ENCODE measurements around the gene PAPPA. TPM values are rescaled to one million over a fixed set of nuclear protein-coding genes. Genes with fewer than 3 reads are reported as not detected.

PAPPA gene
- total and polyA plus RNA-seq, 9 of the 15 experiments (the other 6 are each of a cell fraction or from before 2014, with no cell fraction given) = 0.06 to 0.18 (median 0.11) TPM

- TF ChIP-seq TOE1 (IDR thresholded peaks at IDR 0.05; ENCODE audit: borderline replicate concordance) (no peak), TOE1 (CRISPR knock-in tag; IDR thresholded peaks at IDR 0.05; ENCODE audit: borderline replicate concordance, low read depth) (no peak), FUS (optimal IDR thresholded peaks at IDR 0.05; ENCODE audit: low read depth, low read length) (no peak), HES1 (IDR thresholded peaks at IDR 0.05; ENCODE audit: low read depth) (no peak), KDM2B (CRISPR knock-in tag; IDR thresholded peaks at IDR 0.05) (no peak), DNMT1 (IDR thresholded peaks at IDR 0.05) (no peak), SUPT5H (IDR thresholded peaks at IDR 0.05) (no peak), ZNF778 (CRISPR knock-in tag; IDR thresholded peaks at IDR 0.05) (no peak), ZNF41 (CRISPR knock-in tag; conservative IDR thresholded peaks at IDR 0.05) (no peak), ZBED1 (IDR thresholded peaks at IDR 0.05) (no peak), ZKSCAN1 (IDR thresholded peaks at IDR 0.05; ENCODE audit: low read depth, low read length) (no peak), SMC3 (conservative IDR thresholded peaks at IDR 0.05; ENCODE audit: insufficient read depth, low read depth, low read length) (no peak), L3MBTL2 (IDR thresholded peaks at IDR 0.05) (no peak), SMARCC2 (IDR thresholded peaks at IDR 0.05; ENCODE audit: low read depth) (no peak), PCBP1 (IDR thresholded peaks at IDR 0.05; ENCODE audit: low read depth, low read length, poor library complexity, severe bottlenecking) (no peak), EP300 (IDR thresholded peaks at IDR 0.05; ENCODE audit: low read length) (peak; percentile 42; the same call in 1 of the 2 replicates), SNRNP70 (optimal IDR thresholded peaks at IDR 0.05; ENCODE audit: low read depth, low read length) (no peak), FOXP1 (CRISPR knock-in tag; IDR thresholded peaks at IDR 0.05) (no peak), ZNF76 (CRISPR knock-in tag; IDR thresholded peaks at IDR 0.05; ENCODE audit: borderline replicate concordance) (no peak), ZBTB5 (IDR thresholded peaks at IDR 0.05) (no peak)
- TF ChIP-seq, protein P1, sequence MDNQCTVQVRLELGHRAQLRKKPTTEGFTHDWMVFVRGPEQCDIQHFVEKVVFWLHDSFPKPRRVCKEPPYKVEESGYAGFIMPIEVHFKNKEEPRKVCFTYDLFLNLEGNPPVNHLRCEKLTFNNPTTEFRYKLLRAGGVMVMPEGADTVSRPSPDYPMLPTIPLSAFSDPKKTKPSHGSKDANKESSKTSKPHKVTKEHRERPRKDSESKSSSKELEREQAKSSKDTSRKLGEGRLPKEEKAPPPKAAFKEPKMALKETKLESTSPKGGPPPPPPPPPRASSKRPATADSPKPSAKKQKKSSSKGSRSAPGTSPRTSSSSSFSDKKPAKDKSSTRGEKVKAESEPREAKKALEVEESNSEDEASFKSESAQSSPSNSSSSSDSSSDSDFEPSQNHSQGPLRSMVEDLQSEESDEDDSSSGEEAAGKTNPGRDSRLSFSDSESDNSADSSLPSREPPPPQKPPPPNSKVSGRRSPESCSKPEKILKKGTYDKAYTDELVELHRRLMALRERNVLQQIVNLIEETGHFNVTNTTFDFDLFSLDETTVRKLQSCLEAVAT (IDR thresholded peaks at IDR 0.05) = no peak
- TF ChIP-seq, protein P2, sequence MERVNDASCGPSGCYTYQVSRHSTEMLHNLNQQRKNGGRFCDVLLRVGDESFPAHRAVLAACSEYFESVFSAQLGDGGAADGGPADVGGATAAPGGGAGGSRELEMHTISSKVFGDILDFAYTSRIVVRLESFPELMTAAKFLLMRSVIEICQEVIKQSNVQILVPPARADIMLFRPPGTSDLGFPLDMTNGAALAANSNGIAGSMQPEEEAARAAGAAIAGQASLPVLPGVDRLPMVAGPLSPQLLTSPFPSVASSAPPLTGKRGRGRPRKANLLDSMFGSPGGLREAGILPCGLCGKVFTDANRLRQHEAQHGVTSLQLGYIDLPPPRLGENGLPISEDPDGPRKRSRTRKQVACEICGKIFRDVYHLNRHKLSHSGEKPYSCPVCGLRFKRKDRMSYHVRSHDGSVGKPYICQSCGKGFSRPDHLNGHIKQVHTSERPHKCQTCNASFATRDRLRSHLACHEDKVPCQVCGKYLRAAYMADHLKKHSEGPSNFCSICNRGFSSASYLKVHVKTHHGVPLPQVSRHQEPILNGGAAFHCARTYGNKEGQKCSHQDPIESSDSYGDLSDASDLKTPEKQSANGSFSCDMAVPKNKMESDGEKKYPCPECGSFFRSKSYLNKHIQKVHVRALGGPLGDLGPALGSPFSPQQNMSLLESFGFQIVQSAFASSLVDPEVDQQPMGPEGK (CRISPR knock-in tag; IDR thresholded peaks at IDR 0.05; ENCODE audit: borderline replicate concordance) = no peak
- TF ChIP-seq, protein P3, sequence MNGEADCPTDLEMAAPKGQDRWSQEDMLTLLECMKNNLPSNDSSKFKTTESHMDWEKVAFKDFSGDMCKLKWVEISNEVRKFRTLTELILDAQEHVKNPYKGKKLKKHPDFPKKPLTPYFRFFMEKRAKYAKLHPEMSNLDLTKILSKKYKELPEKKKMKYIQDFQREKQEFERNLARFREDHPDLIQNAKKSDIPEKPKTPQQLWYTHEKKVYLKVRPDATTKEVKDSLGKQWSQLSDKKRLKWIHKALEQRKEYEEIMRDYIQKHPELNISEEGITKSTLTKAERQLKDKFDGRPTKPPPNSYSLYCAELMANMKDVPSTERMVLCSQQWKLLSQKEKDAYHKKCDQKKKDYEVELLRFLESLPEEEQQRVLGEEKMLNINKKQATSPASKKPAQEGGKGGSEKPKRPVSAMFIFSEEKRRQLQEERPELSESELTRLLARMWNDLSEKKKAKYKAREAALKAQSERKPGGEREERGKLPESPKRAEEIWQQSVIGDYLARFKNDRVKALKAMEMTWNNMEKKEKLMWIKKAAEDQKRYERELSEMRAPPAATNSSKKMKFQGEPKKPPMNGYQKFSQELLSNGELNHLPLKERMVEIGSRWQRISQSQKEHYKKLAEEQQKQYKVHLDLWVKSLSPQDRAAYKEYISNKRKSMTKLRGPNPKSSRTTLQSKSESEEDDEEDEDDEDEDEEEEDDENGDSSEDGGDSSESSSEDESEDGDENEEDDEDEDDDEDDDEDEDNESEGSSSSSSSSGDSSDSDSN (IDR thresholded peaks at IDR 0.05; ENCODE audit: borderline replicate concordance in 1 of 2, low read depth in 2 of 2, low read length in 2 of 2) = no peak
Observed at GRCh38 chr9:116320290-116320689, 166.7 kb downstream of the PAPPA start (continued).
